GM12891 (cell line): ENCODE data around the gene CFAP61.

Experiments
- DNase-seq: peaks from one replicate; pipeline ENCODE4 v3.0.0; 2011; ENCODE audit warnings: low spot score; ENCODE audit not compliant: insufficient read length
- FAIRE-seq: peaks from 2 replicates; lab custom pipeline; 2011; peaks lifted over from hg19 to GRCh38; lab: Jason Lieb, UNC
- PAX5 ChIP-seq: IDR thresholded peaks from 2 replicates; pipeline ENCODE4 v1.6.1; 2011; ENCODE audit warnings: low read length, moderate library complexity, mild to moderate bottlenecking; ENCODE audit not compliant: insufficient read depth, severe bottlenecking
- POLR2A ChIP-seq: IDR thresholded peaks from 2 replicates; pipeline ENCODE4 v1.6.1; 2011; ENCODE audit warnings: low read depth, low read length, control low read depth
- POLR2AphosphoS5 ChIP-seq: IDR thresholded peaks from 2 replicates; pipeline ENCODE4 v1.6.1; 2011; ENCODE audit warnings: low read depth, low read length, control low read depth
- POU2F2 ChIP-seq: IDR thresholded peaks from 2 replicates; pipeline ENCODE4 v1.6.1; 2011; ENCODE audit warnings: low read depth, mild to moderate bottlenecking, control low read depth, low read length, moderate library complexity
- SPI1 ChIP-seq: IDR thresholded peaks from 2 replicates; pipeline ENCODE4 v1.6.1; 2011; ENCODE audit warnings: low read depth, low read length, control low read depth
- TAF1 ChIP-seq: IDR thresholded peaks from 2 replicates; pipeline ENCODE4 v1.6.1; 2011; ENCODE audit warnings: low read depth, low read length, control low read depth

CFAP61 gene

DNA sequence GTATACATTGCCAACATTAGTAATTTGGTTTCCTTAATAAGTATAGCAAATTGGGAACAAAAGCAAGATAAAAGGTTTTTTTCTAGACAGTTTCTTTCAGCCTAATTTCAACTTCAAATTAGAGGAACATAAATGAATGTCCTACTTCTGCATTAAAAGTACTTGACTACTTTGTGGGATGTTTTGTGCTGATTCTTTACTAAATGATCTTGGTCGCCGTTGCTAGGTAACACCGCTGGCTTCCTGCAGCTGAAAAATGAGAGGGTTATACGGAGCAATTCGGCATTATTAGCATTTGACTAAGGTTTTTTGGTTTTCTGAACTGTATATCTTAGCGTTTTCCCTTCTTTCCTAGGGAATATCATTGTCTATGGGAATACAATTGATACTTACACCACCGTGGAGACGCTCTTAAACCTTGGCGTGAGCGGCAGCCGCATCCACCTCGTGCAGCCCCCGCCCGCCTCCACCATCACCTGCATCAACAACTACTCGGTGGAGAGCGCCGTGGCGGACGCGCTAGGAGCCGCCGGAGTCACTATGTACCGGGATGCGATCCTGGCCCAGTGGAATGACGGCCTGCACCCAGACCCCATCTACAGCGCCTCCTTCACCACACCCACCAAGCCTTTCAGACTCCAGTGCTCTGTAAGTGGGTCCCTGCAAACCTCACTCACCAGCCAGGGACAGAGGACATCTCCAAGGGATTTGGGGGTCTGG is 224.6 kb downstream of the CFAP61 start:
- FAIRE-seq (no peak), DNase-seq (no peak)
- TF ChIP-seq PAX5 (no peak), SPI1 (no peak), TAF1 (no peak), POLR2AphosphoS5 (no peak), POLR2A (no peak), POU2F2 (no peak)

DNA sequence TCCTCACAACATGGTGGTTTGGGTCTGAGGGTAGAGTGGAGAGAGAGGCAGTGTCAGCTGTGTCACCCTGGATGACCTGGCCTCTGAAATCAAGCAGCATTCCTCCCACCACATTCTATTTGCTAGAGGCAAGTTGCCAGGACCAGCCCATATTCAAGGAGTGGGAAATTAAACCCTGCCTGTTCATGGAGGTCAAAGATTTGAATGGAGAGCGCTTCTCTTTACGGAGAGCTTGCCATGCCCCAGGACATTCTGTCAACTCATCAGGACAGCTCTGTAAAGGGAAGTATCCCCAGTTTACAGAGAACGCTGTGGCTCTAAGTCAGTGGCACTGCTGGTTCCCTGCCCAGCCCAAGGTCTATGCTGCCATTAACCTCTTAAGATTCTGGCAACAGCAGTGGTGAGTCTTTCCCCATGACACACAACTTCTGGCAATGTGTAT is 225.6 kb downstream of the CFAP61 start:
- TF ChIP-seq POLR2AphosphoS5 (no peak), POU2F2 (no peak), PAX5 (no peak), TAF1 (no peak), SPI1 (no peak), POLR2A (no peak)
- FAIRE-seq (no peak), DNase-seq (no peak)

DNA sequence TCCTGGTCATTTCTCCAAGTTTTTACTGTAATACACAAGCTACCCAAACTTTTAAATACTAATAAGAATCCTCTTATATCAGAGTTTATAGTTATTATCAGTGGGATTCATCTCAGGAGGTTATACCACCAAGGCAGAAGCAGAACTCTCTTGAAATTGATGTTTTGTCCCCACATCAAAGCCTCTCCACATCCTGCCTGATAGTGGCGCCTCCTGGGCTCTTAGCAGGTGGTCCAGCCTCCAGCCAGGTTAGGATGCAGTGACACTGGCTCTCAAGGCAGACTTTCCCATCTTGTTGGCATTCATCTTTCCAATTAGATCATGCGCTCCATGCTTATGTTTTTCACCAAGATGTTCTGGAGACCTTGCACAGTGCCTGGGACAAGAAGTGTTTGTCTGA is 233.7 kb downstream of the CFAP61 start:
- TF ChIP-seq POU2F2 (no peak), POLR2AphosphoS5 (no peak)
- DNase-seq (no peak), FAIRE-seq (no peak)

DNA sequence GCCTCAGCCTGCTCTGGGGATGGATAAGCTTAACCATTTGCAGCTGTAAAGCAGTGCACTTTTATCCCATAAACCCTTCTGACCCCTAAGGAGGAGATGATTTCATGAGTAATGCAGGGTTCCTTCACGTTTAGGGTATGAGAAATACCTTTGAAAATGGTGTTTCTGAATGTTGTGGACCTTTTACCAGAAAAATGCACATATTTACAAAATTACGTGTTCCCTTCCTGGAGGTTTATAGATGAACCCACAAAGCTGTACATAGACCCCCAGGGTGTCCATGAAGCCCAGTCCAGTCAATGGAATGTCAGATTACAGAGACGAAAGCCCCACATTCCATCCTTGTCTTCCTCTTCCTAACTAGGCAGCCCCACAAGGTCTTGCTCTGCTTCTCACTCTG is 237.0 kb downstream of the CFAP61 start:
- TF ChIP-seq SPI1 (no peak), POU2F2 (no peak), TAF1 (no peak), POLR2A (no peak), POLR2AphosphoS5 (no peak), PAX5 (no peak)
- no peak for FAIRE-seq
- no peak for DNase-seq

DNA sequence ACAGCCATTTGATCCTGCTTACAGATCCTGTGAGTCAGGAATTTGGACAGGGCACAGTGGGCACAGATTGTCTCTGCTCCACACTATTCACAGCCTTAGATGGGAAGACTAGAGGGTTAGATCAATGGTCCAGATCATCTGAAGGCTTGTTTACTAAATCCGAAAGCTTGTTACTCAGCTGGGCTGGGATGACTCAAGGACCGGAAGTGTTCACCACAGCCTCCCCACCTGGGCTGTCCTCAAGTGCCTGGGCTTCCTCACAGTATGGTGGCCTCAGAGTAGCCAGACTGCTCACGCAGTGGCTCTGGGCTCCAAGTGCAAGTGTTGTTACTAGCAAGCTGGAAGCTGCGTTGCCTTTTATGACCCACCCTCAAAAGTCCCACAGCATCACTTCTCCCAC is 240.1 kb downstream of the CFAP61 start:
- TF ChIP-seq POLR2A = no peak
- no peak for TF ChIP-seq TAF1
- no peak for TF ChIP-seq POU2F2
- TF ChIP-seq POLR2AphosphoS5 = no peak
- TF ChIP-seq PAX5 = no peak
- no peak for TF ChIP-seq SPI1
- no peak for FAIRE-seq
- DNase-seq = no peak

DNA sequence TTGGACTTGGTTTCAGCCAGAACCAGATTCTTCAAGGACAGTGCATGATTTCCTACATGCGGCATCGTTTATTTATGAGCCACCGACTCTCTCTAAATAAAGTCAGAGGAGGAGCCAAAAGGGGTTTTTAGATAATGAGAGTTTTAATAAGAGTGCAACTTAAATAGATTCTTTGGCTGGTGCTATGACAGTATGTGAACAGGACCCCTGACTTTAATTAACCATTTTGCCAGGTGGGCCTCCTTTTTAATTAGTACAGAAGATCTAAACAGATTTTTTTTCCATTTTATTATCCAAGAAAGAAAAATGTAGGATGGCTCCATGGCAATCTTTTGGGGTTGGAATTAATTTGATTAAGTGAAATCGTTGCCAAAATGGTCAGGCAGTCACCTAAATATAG is 240.8 kb downstream of the CFAP61 start:
- no peak for FAIRE-seq
- TF ChIP-seq TAF1 (no peak), SPI1 (no peak), PAX5 (no peak), POLR2A (no peak), POU2F2 (no peak), POLR2AphosphoS5 (no peak)
- DNase-seq = no peak

DNA sequence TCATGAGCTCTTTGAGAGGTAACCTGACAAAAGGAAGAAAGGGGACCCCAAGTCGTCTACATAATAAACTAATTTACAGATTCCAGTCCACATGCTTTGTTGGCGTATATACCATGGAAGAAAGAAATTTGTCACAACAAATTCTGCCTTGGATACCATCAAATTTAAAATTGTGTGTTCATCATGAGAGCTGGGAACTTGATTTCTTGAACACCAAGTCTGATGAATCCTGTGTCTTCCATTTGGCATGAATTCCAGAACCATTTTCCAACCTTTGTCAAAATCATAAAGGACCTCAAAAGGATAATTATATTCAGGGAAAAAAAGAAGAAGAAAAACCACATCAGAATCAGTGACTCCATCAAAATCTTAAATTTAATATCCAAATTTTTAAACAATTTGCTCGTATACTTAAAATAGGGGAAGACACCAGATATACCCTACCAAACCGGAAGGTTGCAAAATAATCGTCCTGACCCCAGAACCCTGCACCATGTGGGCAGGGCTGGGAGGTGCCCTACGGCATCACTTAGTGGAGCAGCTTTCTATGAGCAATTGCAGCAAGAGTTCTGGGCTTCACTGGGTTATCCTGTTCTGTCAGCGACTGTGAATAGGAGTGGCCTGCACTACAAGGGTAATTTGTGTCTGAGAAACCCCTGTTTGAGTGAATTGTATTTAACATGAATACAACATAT is 241.5 kb downstream of the CFAP61 start:
- DNase-seq (no peak), FAIRE-seq (no peak)
- TF ChIP-seq POLR2AphosphoS5 = no peak
- no peak for TF ChIP-seq POLR2A
- TF ChIP-seq POU2F2 = no peak
- TF ChIP-seq SPI1 = no peak
- no peak for TF ChIP-seq TAF1
- no peak for TF ChIP-seq PAX5

DNA sequence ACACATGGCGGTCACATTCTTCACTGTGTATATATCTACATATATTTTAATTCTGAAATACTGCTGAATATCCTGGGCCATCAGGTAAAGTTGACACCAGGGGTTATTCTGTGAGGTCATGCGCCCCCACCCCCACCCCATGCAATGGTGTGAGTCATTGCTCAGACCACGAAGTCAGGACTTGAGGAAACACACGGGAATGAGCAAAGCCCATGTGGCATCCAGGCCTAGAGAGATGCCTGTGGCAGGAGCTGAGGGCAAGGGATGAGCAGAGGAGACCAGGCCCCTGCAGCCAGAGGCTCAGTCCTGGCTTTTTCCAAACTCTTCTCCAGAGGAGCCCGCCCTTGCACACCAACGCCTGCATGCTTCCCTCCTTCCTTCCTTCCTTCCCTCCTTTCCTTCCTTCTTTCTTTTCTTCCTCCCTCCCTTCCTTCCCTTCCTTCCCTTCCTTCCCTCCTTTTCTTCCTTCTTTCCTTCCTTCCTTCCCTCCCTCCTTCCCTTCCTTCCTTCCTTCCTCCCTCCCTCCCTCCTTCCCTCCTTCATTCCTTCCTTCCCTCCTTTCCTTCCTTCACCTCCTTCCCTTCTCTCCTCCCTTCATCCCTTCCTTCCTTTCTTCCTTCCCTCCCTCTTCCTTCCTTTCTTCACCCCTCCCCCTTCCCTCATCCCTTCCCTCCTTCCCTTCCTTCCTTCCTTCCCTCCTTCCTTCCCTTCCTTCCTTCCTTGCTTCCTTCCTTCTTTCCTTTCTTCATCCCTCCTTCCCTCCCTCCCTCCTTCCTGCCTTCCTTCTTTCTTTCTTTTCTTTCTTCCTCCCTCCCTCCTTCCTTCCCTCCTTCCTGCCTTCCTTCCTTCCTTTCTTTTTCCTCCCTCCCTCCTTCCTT is 243.5 kb downstream of the CFAP61 start:
- no peak for FAIRE-seq
- DNase-seq = no peak
- no peak for TF ChIP-seq PAX5
- TF ChIP-seq POLR2AphosphoS5 = no peak
- TF ChIP-seq POLR2A = no peak
- no peak for TF ChIP-seq POU2F2
- no peak for TF ChIP-seq SPI1
- no peak for TF ChIP-seq TAF1

DNA sequence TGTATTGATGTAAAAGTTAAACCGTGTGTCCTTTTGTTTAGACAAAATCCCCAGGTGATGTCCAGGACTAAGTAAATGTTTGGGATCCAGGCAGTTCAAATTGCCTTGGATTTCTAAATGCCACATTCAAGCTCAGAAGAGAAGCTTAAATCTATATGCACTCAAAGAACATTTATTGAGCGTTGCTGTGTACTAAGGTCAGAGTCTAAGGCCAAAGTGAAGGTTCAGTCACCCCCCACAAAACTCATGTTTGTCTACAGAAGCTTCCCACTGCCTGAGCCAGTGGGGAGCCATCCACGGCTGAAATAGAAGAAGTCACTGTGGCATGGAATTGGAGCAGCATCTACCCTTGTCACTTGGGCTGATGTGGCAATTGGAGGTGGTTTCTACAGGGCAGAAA is 244.8 kb downstream of the CFAP61 start:
- TF ChIP-seq SPI1 (no peak), POLR2AphosphoS5 (no peak), POLR2A (no peak), TAF1 (no peak), PAX5 (no peak), POU2F2 (no peak)
- DNase-seq (no peak), FAIRE-seq (no peak)
